Caki2 (cell line): Measurements from ENCODE around the gene ZNF366. TPM values are rescaled to one million over a fixed set of nuclear protein-coding genes. Genes with fewer than 3 reads are reported as not detected.

Experiments
- DNase-seq: peaks from one replicate; pipeline ENCODE4 v3.0.0-alpha.2; 2015; ENCODE audit warnings: low read depth
- in situ Hi-C: cut with HindIII; loops from 2 replicates; pipeline ENCODE4 v1.10.0; 2016; ENCODE audit warnings: low sequenced_read_pairs, low pct_unique_long_range_greater_than_20kb, mixed read lengths
- total RNA-seq: library from RNA; depleted of rRNA; stranded (reverse); fragments of >200 nt; shearing (Covaris generic); gene quantifications from 2 replicates; pipeline ENCODE4 v1.2.3, GENCODE V29; 2014; ENCODE audit warnings: low replicate concordance

The ZNF366 gene
- total RNA-seq, 1 experiment from 2014 or later = not detected

- in situ Hi-C loops = no loop called here
Observed at GRCh38 chr5:72474046-72474500, 33.1 kb downstream of the ZNF366 start.

GRCh38 chr5:72472666-72473422 is 34.4 kb downstream of the ZNF366 start:
- no peak for DNase-seq
- in situ Hi-C loops = no loop called here

More at GRCh38 chr5:72474046-72474500, 33.1 kb downstream of the ZNF366 start:
- DNase-seq = no peak

GRCh38 chr5:72472031-72472430 is 35.2 kb downstream of the ZNF366 start:
- in situ Hi-C loops = no loop called here
- DNase-seq = no peak

GRCh38 chr5:72470826-72471225 is 36.4 kb downstream of the ZNF366 start:
- DNase-seq = peak; percentile 26
- in situ Hi-C loops = no loop called here

GRCh38 chr5:72468606-72469005 is 38.6 kb downstream of the ZNF366 start:
- in situ Hi-C loops = no loop called here
- DNase-seq = no peak

GRCh38 chr5:72468024-72468423 is 39.2 kb downstream of the ZNF366 start:
- DNase-seq = no peak
- in situ Hi-C loops = no loop called here

GRCh38 chr5:72467461-72467860 is 39.7 kb downstream of the ZNF366 start:
- in situ Hi-C loops = no loop called here
- no peak for DNase-seq

GRCh38 chr5:72465601-72466563 is 41.3 kb downstream of the ZNF366 start:
- in situ Hi-C loops = no loop called here
- no peak for DNase-seq

GRCh38 chr5:72465066-72465465 is 42.1 kb downstream of the ZNF366 start:
- no peak for DNase-seq
- in situ Hi-C loops = no loop called here

- in situ Hi-C loops = no loop called here
- DNase-seq = no peak
Observed at GRCh38 chr5:72464071-72464470, 43.1 kb downstream of the ZNF366 start.

- no peak for DNase-seq
- in situ Hi-C loops = no loop called here
Observed at GRCh38 chr5:72463449-72464052, 43.7 kb downstream of the ZNF366 start.

GRCh38 chr5:72460413-72460812 is 46.8 kb downstream of the ZNF366 start:
- no peak for DNase-seq
- in situ Hi-C loops = no loop called here

GRCh38 chr5:72459913-72460312 is 47.3 kb downstream of the ZNF366 start:
- DNase-seq = no peak
- in situ Hi-C loops = no loop called here

- DNase-seq = no peak
- in situ Hi-C loops = no loop called here
Observed at GRCh38 chr5:72459089-72459661, 48.0 kb downstream of the ZNF366 start.

GRCh38 chr5:72458407-72458806 is 48.8 kb downstream of the ZNF366 start:
- in situ Hi-C loops = no loop called here
- DNase-seq = no peak

- DNase-seq = no peak
- in situ Hi-C loops = no loop called here
Observed at GRCh38 chr5:72457491-72457890, 49.7 kb downstream of the ZNF366 start.

- no peak for DNase-seq
- in situ Hi-C loops = no loop called here
Observed at GRCh38 chr5:72456391-72457074, 50.7 kb downstream of the ZNF366 start.

- in situ Hi-C loops = no loop called here
- DNase-seq = no peak
Observed at GRCh38 chr5:72455476-72455875, 51.7 kb downstream of the ZNF366 start.
